Activated naive CD8-positive, alpha-beta T cell treated with anti-CD3 and anti-CD28 coated beads, Interleukin-2, amount 50 U/mL, for 24 hours (primary cell): Measurements from ENCODE around the gene COL9A1.
A peak's percentile ranks its signal among the peaks of the same experiment; 100 is the strongest.

Source experiments
- ATAC-seq: fragments of 150-1000 bp; cut with Tn5 transposase; one replicate; pipeline ENCODE4 v1.10.0; 2021
- DNase-seq: peaks from one replicate; pipeline ENCODE4 v3.0.0; 2021
- H3K27ac Mint-ChIP-seq: one replicate; pipeline ENCODE4 v1.8.0; 2021; ENCODE audit warnings: mild to moderate bottlenecking, mixed read lengths
- H3K27me3 Mint-ChIP-seq: one replicate; pipeline ENCODE4 v1.8.0; 2021; ENCODE audit warnings: mixed read lengths
- H3K36me3 Mint-ChIP-seq: one replicate; pipeline ENCODE4 v1.8.0; 2021; ENCODE audit warnings: low read depth, mixed read lengths
- H3K4me1 Mint-ChIP-seq: one replicate; pipeline ENCODE4 v1.8.0; 2021; ENCODE audit warnings: mixed read lengths
- H3K4me3 Mint-ChIP-seq: one replicate; pipeline ENCODE4 v1.8.0; 2021; ENCODE audit warnings: mild to moderate bottlenecking, moderate library complexity, mixed read lengths
- H3K9me3 Mint-ChIP-seq: one replicate; pipeline ENCODE4 v1.8.0; 2021; ENCODE audit warnings: mixed read lengths

Gene COL9A1

GRCh38 chr6:70184723-70185122 is 118.2 kb downstream of the COL9A1 start:
- no peaks in the 10 kb centered on the region for H3K27me3 Mint-ChIP-seq
- peaks cover 1% of the 10 kb centered on the region for H3K4me1 Mint-ChIP-seq
- no peak overlapping the region for H3K4me3 Mint-ChIP-seq
- no peaks in the 10 kb centered on the region for H3K9me3 Mint-ChIP-seq
- ATAC-seq (no peak), DNase-seq (no peak)
- H3K27ac Mint-ChIP-seq, result no peak overlapping the region
- H3K36me3 Mint-ChIP-seq, result no peaks in the 10 kb centered on the region

GRCh38 chr6:70183538-70183937 is 119.3 kb downstream of the COL9A1 start:
- no peak overlapping the region for H3K27ac Mint-ChIP-seq
- no peak overlapping the region for H3K4me3 Mint-ChIP-seq
- DNase-seq, result no peak
- H3K4me1 Mint-ChIP-seq, result peaks cover 1% of the 10 kb centered on the region
- no peaks in the 10 kb centered on the region for H3K27me3 Mint-ChIP-seq
- no peaks in the 10 kb centered on the region for H3K9me3 Mint-ChIP-seq
- no peaks in the 10 kb centered on the region for H3K36me3 Mint-ChIP-seq
- no peak for ATAC-seq

GRCh38 chr6:70180901-70181599 is 121.8 kb downstream of the COL9A1 start:
- no peak overlapping the region for H3K27ac Mint-ChIP-seq
- ATAC-seq (peak; percentile 78), DNase-seq (no peak)
- H3K27me3 Mint-ChIP-seq, result no peaks in the 10 kb centered on the region
- H3K4me1 Mint-ChIP-seq, result peaks cover 1% of the 10 kb centered on the region
- H3K4me3 Mint-ChIP-seq, result no peak overlapping the region
- H3K36me3 Mint-ChIP-seq, result no peaks in the 10 kb centered on the region
- no peaks in the 10 kb centered on the region for H3K9me3 Mint-ChIP-seq

- Mint-ChIP-seq H3K4me1 (peaks cover 1% of the 10 kb centered on the region), H3K4me3 (no peak overlapping the region), H3K36me3 (no peaks in the 10 kb centered on the region), H3K27me3 (no peaks in the 10 kb centered on the region), H3K27ac (no peak overlapping the region), H3K9me3 (no peaks in the 10 kb centered on the region)
- DNase-seq, result no peak
- no peak for ATAC-seq
These were observed 122.5 kb downstream of the COL9A1 start for GRCh38 chr6:70180183-70180900.

- Mint-ChIP-seq H3K4me1 (peaks cover 1% of the 10 kb centered on the region), H3K36me3 (no peaks in the 10 kb centered on the region), H3K27me3 (peaks cover 3% of the 10 kb centered on the region), H3K4me3 (no peak overlapping the region), H3K27ac (no peak overlapping the region), H3K9me3 (no peaks in the 10 kb centered on the region)
- DNase-seq (no peak), ATAC-seq (no peak)
These were observed 125.9 kb downstream of the COL9A1 start for GRCh38 chr6:70176842-70177550.

- Mint-ChIP-seq H3K4me3 (no peak overlapping the region), H3K27ac (no peak overlapping the region), H3K4me1 (no peaks in the 10 kb centered on the region), H3K36me3 (no peaks in the 10 kb centered on the region), H3K9me3 (no peaks in the 10 kb centered on the region), H3K27me3 (peaks cover 3% of the 10 kb centered on the region)
- DNase-seq (no peak), ATAC-seq (no peak)
These were observed 127.1 kb downstream of the COL9A1 start for GRCh38 chr6:70175770-70176169.

- Mint-ChIP-seq H3K36me3 (no peaks in the 10 kb centered on the region), H3K4me3 (no peak overlapping the region), H3K9me3 (no peaks in the 10 kb centered on the region), H3K4me1 (no peaks in the 10 kb centered on the region), H3K27me3 (peaks cover 3% of the 10 kb centered on the region), H3K27ac (no peak overlapping the region)
- ATAC-seq, result no peak
- no peak for DNase-seq
These were observed 130.6 kb downstream of the COL9A1 start for GRCh38 chr6:70172252-70172651.

- Mint-ChIP-seq H3K4me3 (no peak overlapping the region), H3K27me3 (peaks cover 12% of the 10 kb centered on the region), H3K27ac (no peak overlapping the region), H3K9me3 (no peaks in the 10 kb centered on the region), H3K36me3 (no peaks in the 10 kb centered on the region), H3K4me1 (peaks cover 3% of the 10 kb centered on the region)
- ATAC-seq, result no peak
- DNase-seq, result no peak
These were observed 131.6 kb downstream of the COL9A1 start for GRCh38 chr6:70171236-70171635.

- H3K27me3 Mint-ChIP-seq, result peaks cover 18% of the 10 kb centered on the region
- no peak for ATAC-seq
These were observed 134.1 kb downstream of the COL9A1 start for GRCh38 chr6:70168681-70169377.

More at GRCh38 chr6:70168681-70169377, 134.1 kb downstream of the COL9A1 start:
- no peak for DNase-seq
- Mint-ChIP-seq H3K36me3 (no peaks in the 10 kb centered on the region), H3K9me3 (no peaks in the 10 kb centered on the region), H3K4me3 (no peak overlapping the region), H3K4me1 (peaks cover 3% of the 10 kb centered on the region), H3K27ac (no peak overlapping the region)
